SHP77 (cell line): ENCODE measurements around the gene TRIM23.

Experiments used
- DNase-seq, 2 experiments: peaks; one replicate each; lab custom pipeline; 2025; lab: John Stamatoyannopoulos, UW

TRIM23 gene

GRCh38 chr5:65563777-65564176 is 60.4 kb downstream of the TRIM23 start:
- no peak for DNase-seq

- peak; percentile 94 to 97 for DNase-seq
Measured at GRCh38 chr5:65562731-65563701, 61.1 kb downstream of the TRIM23 start, which contains the start of the genes CENPK and PPWD1. Gene CENPK, minus strand, starts transcription at chr5:65563168. Its CDS starts 8,261 bp downstream, at chr5:65554907. Gene PPWD1, plus strand, starts transcription at chr5:65563296. Its CDS starts 15 bp downstream, at chr5:65563311.

GRCh38 chr5:65556718-65557117 is 67.4 kb downstream of the TRIM23 start:
- DNase-seq, result no peak

- no peak for DNase-seq
Measured at GRCh38 chr5:65556181-65556580, 68.0 kb downstream of the TRIM23 start.

- DNase-seq, result no peak
Measured at GRCh38 chr5:65555287-65555686, 68.8 kb downstream of the TRIM23 start.

GRCh38 chr5:65553941-65554340 is 70.2 kb downstream of the TRIM23 start:
- DNase-seq, result no peak

GRCh38 chr5:65548281-65548680 is 75.9 kb downstream of the TRIM23 start:
- DNase-seq, result no peak

- DNase-seq, result no peak
Measured at GRCh38 chr5:65546141-65546540, 78.0 kb downstream of the TRIM23 start.

GRCh38 chr5:65544473-65544872 is 79.7 kb downstream of the TRIM23 start:
- DNase-seq, result no peak

GRCh38 chr5:65539827-65540226 is 84.3 kb downstream of the TRIM23 start:
- DNase-seq, result no peak
